Stimulated activated naive CD4-positive, alpha-beta T cell treated with Interleukin-2 at 50 U/mL for 16 hours (primary cell): ENCODE measurements around the gene C5AR1.
"Not testable (repeated sequence)": the region's sequence is repeated elsewhere in the genome, so short reads cannot be mapped to it uniquely, and the experiment has no call there.

Experiments used
- DNase-seq: peaks from one replicate; lab custom pipeline; 2025; lab: John Stamatoyannopoulos, UW

The C5AR1 gene

DNA sequence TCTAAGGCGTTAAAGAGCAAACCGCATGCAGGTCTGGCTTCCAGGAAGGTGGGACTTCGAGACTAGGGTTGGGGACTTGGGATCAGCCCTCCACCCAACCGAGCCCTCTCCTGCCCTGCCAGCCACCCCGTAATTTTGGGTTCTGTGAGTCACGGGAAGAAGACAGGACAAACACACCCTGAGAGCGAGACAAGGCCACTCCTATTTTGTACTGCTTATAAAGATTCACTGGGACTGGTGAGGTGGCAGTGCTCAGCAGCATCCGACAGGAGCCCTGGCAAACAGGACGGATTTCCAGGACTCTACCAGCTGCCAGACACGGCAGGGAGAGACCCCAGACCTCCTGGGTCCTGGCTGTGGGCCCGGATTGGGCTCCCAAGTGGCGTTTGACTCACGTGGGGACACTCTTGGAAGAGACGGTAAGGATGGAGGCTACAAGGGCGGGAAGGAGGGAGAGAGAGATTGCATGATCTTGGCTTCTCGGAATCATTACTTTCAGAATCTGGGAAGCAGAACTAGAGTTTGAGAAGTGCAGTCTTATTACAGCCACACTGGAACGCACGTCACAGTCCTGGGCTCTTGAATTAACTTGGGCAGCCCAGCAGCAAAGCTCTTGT, 22.4 kb downstream of the C5AR1 start, which contains the start of gene C5AR2:
C5AR2 (plus strand) TSS at position 245 of the 617 bp plus-strand sequence. CDS start 8,625 bp downstream, outside the sequence.
- no peak for DNase-seq

GRCh38 chr19:47336765-47337718, 27.4 kb downstream of the C5AR1 start:
- not testable (repeated sequence) for DNase-seq

DNA sequence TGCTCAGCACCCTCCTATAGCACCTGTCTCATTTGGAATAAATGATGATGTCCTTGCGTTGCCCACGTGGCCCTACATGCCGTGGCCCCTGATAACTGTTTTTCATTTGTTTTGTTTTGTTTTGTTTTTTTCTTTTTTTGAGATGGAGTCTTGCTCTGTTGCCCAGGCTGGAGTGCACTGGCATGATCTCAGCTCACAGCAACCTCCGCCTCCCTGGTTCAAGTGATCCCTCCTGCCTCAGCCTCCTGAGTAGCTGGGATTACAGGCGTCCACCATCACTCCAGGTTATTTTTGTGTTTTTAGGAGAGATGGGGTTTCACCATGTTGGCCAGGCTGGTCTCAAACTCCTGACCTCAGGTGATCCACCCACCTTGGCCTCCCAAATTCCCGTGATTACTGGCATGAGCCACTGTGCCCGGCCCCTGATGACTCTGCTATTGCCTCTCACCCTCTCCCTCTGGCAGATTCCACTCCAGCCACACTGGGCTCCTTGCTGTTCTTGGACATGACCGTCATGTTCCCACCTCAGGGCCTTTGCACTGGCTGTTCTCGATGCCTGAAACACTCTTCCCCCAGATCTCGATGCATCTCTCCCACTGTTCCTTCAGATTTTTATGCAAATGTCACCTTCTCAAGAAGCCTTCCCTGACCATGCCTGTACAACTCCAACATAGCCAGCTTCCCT, 29.7 kb downstream of the C5AR1 start:
- no peak for DNase-seq

DNA sequence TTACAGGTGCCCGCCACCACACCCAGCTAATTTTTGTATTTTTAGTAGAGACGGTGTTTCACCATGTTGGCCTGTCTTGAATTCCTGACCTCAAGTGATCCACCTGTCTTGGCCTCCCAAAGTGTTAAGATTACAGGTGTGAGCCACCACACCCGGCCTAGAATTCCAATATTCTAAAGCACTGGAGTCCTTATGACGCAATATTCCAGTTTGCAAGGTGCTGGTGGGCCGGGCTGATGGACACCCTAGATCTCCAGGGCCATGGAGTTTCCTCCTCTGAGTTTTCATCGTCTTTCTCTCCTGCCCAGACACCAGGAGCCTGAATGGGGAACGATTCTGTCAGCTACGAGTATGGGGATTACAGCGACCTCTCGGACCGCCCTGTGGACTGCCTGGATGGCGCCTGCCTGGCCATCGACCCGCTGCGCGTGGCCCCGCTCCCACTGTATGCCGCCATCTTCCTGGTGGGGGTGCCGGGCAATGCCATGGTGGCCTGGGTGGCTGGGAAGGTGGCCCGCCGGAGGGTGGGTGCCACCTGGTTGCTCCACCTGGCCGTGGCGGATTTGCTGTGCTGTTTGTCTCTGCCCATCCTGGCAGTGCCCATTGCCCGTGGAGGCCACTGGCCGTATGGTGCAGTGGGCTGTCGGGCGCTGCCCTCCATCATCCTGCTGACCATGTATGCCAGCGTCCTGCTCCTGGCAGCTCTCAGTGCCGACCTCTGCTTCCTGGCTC, 31.0 kb downstream of the C5AR1 start:
- DNase-seq, result no peak

DNA sequence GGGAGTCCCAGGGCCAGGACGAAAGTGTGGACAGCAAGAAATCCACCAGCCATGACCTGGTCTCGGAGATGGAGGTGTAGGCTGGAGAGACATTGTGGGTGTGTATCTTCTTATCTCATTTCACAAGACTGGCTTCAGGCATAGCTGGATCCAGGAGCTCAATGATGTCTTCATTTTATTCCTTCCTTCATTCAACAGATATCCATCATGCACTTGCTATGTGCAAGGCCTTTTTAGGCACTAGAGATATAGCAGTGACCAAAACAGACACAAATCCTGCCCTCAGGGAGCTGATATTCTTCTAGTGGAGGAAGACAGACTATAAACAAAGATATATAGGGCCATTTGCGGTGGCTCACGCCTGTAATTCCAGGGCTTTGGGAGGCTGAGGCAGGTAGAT, 32.1 kb downstream of the C5AR1 start:
- no peak for DNase-seq

GRCh38 chr19:47343194-47343802, 33.6 kb downstream of the C5AR1 start:
- no peak for DNase-seq

DNA sequence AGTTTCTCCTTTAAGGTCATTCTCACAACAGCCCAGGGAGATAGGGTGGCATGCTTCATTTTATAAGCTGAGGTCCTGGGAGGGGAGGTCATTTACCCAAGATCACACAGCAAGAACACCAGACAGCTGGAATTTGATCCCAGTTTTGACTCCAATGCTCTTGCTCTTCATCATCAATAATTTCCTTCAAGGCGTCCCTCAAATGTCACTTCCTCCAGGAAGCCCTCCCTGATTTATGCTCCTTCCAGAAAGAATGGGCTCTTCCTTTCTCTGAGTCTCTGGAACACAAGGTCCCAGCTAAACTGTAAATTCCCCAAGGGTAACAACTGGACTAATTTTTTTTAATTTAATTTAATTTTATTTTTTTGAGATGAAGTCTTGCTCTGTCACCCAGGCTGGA, 34.8 kb downstream of the C5AR1 start:
- no peak for DNase-seq

DNA sequence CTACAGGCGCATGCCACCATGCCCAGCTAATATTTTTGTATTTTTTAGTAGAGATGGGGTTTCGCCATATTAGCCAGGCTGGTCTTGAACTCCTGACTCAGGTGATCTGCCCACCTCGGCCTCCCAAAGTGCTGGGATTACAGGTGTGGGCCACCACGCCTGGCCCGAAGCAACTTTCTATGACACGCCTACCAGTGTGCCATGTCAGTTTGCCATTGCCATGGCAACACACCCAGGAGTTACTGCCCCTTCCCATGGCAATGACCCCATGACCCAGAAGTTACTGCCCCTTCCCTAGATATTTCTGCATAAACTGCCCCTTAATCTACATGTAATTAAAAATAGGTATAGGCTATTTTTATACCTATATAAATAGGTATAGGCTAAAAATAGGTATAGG, 36.4 kb downstream of the C5AR1 start:
- DNase-seq, result not testable (repeated sequence)

GRCh38 chr19:47348819-47349795, 39.4 kb downstream of the C5AR1 start, which contains the start of gene DHX34:
DHX34 (plus strand) TSS chr19:47349315; CDS start chr19:47353031, 3,716 bp downstream.
- DNase-seq, result peak; percentile 96

- DNase-seq, result no peak
Measured at GRCh38 chr19:47350630-47351029, 41.0 kb downstream of the C5AR1 start.

GRCh38 chr19:47351548-47351947, 41.9 kb downstream of the C5AR1 start:
- no peak for DNase-seq

DNA sequence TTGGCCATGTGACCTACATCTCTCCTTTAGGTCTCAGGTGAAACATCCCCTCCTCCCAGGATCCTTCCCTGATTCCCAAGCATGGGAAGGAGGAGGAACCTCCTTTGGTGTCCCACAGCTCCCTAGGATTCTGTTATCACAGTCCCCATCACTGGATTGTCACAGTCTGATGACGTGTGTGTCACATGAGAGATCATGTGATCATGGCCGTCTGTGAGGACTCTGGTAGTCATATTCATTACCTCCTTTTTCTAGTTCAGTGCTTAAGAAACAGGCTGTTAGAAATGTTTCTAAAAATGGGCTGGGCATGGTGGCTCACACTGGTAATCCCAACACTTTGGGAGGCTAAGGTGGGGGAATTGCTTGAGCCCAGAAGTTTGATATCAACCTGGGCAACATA, 42.4 kb downstream of the C5AR1 start:
- DNase-seq, result no peak

DNA sequence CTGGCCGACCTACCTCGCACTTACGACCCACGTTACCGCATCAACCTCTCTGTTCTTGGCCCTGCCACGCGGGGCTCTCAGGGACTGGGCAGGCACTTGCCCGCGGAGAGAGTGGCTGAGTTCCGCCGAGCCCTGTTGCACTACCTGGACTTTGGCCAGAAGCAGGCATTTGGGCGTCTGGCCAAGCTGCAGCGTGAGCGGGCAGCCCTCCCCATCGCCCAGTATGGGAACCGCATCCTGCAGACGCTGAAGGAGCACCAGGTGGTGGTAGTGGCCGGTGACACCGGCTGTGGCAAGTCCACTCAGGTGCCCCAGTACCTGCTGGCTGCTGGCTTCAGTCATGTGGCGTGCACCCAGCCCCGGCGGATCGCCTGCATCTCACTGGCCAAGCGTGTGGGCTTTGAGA, 43.6 kb downstream of the C5AR1 start:
- no peak for DNase-seq

DNA sequence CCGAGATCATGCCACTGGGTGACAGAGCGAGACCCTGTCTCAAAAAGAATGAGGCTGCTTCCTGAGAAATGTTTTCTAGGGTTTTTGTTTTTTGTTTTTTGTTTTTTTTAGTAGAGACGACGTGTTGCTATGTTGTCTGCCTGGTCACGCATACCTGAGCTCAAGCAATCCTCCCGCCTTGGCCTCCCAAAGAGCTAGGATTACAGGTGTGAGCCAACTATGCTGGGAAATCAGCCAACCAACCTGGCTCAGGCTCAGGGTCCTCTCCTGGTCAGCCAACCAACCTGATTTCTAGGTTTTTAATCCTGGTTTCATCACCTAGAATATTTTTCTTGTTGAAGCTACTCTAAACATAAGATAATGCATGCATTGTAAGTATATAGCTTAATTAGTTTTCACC, 47.2 kb downstream of the C5AR1 start:
- DNase-seq, result no peak

DNA sequence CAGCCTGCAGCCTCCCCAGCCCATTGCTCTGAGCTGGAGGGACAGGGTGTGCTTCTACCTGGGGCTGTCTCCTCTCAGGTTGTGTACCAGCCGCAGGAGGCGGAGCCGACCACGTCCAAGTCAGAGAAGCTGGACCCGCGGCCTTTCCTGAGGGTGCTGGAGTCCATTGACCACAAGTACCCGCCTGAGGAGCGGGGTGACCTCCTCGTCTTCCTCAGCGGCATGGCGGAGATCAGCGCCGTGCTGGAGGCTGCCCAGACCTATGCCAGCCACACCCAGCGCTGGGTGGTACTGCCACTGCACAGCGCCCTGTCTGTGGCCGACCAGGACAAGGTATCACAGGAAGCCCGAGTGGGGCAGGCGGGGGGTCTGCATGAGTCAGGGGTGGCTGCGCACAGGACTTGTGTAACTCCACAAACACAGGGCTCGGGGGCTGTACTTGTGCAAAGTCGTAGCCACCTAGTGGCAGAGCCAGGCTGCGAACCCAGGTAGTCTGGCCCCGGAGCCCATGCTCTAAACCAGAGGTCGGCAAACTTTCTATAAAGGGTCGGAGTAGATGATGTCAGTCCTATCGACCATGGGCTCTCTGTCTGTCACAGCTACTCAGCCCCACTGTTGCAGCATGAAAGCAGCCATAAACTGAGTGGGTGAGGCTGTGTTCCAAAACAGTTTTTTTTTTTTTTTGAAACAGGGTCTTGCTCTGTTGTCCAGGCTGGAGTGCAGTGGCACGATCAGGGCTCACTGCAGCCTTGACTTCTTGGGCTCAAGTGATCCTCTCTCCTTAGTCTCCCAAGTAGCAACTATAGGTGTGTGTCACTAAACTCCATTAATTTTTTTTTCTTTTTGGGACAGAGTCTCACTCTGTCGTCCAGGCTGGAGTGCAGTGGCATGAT, 48.4 kb downstream of the C5AR1 start:
- DNase-seq, result no peak

GRCh38 chr19:47358936-47359335, 49.3 kb downstream of the C5AR1 start:
- no peak for DNase-seq

DNA sequence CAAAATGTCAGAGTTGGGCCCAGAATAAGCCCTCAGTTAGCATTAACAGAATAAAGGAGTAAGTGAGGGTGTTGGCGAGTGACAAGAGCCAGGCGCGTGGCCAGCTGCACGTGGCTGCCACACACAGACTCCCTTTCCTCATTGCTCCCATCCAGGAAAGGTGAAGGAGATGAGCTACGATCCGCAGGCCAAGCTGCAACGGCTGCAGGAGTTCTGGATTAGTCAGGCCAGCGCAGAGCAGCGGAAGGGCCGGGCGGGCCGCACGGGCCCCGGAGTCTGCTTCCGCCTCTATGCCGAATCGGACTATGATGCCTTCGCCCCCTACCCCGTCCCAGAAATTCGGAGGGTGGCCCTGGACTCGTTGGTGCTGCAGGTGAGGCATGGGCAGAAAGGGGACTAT, 52.7 kb downstream of the C5AR1 start:
- DNase-seq, result no peak

DNA sequence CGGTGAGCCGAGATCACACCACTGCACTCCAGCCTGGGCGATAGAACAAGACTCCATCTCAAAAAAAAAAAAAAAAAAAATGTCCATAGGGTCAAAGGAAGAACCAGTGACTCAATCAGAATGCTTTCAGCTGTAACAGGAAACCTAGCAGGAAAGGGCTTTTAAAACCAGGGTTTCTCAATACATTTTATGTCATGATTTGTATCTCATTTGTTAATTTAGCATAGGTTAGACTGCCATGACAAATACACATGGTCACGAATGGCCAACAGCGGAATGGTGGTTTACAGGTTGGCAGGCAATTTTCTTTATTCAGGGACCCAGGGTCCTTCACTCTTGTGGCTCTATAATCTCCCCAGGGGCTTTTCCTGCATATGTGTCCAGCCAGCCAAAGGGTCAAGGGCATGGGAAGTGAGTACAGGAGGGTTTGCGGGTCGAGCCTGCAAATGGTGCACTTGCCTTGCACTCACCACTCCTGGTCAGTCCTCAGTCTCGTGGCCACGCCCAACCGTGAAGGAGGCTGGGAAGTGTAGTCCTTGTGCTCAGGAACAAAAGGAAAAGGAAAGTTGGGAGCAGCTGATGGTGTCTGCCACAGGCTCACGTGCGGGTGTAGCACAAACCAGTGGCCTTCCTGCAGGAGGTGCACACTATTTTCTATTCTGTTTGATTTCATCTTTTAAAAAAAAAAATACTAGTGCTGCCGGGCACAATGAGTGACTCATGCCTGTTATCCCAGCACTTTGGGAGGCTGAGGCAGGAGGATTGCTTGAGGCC, 54.3 kb downstream of the C5AR1 start:
- DNase-seq, result no peak
